GM21381 (cell line): Measurements from ENCODE around the gene SERTAD1.
"Not testable (repeated sequence)": the region's sequence is repeated elsewhere in the genome, so short reads cannot be mapped to it uniquely, and the experiment has no call there.

Source experiments
- ATAC-seq: cut with Tn5 transposase; IDR thresholded peaks from one replicate; pipeline ENCODE4 v1.9.1; 2021; ENCODE audit warnings: mild to moderate bottlenecking, moderate library complexity; ENCODE audit not compliant: unreplicated experiment

Gene SERTAD1

DNA sequence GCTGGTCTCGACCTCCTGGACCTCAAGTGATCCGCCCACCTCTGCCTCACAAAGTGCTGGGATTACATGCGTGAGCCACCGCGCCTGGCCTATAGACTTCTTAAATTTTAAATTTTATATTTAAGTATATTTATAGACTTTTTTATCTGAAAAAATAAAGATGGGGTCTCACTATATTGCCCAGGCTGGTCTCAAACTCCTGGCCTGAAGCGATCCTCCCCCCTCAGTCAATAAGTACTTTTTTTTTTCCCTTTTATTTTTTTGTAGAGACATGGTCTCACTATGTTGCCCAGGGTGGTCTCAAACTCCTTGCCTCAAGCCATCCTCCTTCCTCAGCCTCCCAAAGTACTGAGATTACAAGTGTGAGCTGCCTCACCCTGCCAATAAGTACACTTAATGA, 1.9 kb downstream of the SERTAD1 start:
- no peak for ATAC-seq

GRCh38 chr19:40422748-40423566, 2.8 kb downstream of the SERTAD1 start:
- ATAC-seq: no peak

DNA sequence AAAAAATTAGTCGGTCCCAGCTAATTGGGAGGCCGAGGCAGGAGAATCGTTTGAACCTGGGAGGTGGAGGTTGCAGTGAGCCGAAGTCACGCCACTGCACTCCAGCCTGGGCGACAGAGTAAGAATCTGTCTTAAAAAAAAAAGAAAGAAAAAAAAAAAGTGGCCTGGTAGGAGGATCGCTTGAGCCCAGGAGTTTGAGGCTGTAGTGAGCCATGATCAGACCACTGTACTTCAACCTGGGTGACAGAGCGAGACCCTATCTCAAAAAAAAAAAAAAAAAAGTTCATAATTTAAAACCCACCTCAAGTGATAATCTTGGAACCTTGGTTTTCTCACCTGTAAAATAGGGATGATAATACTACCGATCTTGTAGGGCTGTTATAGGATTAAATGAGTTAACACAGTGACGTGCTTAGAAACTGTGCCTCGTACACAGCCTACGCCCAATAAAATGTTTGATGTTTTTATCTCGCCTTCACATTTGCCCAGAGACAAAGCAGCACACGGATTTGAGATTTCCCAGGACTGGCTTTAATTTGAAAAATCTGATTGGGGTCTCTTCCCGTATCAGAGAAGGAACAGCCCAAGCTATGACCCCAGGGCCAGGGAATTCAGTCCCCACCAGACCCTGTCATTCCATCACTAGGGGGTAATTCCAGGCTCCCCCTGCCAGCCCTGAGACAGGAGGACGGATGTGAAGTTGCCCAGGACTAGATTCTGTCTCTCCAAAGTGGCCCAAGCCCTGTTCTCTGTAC, 3.6 kb downstream of the SERTAD1 start:
- no peak for ATAC-seq

DNA sequence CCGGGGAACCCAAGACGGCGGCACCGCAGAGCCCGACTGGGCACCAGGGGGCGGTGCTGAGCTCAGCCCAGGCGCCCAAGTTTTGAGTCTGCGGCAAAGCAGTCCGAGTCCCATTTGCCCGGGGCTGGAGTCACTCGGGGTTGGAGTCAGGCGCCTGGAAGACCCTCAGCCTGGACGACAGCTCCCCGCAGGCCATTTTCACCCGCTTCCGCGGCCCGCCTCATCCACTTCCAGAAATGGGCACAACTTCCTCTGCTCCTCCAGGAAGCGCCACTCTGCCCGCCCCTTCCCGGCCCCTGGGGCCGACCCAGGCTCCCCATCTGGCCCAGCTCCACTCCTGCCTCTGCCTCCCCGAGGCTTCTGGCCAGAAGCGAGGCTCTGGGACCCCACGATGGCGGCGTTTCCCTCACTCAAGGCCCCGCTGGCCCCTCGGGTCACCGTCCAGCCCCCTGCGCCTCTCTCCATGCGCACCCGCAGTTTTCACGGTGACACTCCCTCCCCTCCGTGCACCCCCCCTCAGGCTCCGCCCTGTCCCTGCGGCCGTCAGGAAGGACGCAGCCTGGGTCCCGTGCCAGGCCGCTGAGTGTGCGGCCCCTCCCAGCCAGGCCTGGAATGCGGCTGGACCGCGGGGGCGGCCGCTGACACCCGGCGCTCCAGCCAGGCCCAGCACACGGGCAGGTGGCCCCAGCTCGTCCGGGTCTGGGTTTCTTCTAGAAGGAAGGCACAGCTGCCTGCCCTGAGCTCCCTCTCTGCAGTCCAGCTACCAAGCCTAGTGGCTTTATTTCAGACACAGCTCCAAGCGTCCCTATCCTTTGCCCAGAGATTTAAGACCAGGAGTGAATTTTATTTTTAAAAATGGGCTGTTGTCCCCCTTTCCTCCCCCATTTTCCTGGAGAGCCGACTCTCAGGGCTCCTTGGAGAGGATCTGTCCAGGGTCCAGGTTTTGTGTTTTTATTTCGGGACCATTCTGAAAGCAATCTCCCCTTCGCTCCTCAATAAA, 4.7 kb downstream of the SERTAD1 start:
- peak; percentile 32 for ATAC-seq

DNA sequence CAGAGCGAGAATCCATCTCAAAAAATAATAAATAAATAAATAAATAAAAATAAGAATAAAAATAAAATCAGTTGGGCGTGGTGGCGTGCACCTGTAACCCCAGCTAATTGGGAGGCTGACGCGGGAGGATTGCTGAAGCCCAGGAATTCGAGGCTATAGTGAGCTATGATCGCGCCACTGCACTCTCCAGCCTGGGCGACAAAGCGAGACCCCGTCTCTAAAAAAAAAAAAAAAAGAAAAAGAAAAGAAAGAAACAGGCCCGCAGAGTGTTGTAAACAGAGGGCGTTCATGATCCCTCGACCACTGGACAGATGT, 5.4 kb downstream of the SERTAD1 start:
- no peak for ATAC-seq

DNA sequence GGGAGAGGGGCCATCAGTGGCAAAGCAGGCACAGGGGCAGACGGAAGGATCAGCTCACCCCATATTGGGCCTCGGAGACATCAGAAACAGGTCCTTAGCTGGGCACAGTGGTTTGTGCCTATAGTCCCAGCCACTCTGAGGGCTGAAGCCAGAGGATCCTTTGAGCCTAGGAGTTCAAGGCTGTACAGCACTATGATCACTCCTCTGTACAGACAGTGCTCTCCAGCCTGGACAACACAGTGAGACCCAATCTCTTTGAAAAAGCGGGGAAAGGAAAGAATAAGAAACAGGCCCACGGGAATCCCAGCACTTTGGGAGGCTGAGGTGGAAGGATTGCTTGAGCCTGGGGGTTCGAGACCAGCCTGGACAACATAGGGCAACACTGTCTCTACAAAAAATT, 6.0 kb downstream of the SERTAD1 start:
- ATAC-seq: no peak

GRCh38 chr19:40419066-40419612, 6.7 kb downstream of the SERTAD1 start:
- no peak for ATAC-seq

DNA sequence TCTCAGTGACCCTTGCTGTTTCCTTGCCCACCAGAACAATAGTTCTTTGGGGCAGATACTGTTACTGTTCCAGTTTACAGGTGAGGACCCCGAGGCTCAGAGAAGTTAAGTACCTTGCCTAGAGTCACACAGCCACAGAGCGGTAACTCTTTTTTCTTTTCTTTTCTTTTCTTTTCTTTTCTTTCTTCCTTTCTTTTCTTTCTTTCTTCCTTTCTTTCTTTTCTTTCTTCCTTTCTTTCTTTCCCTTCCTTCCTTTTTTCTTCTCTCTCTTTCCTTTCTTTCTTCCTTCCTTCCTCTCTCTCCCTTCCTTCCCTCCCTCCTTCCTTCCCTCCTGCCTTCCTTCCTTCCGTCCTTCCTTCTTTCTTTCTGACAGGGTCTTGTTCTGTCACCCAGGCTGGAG, 7.8 kb downstream of the SERTAD1 start:
- ATAC-seq: no peak

- ATAC-seq: no peak
These were observed 8.2 kb downstream of the SERTAD1 start for GRCh38 chr19:40417643-40417981.

GRCh38 chr19:40416918-40417642, 8.7 kb downstream of the SERTAD1 start:
- no peak for ATAC-seq

- no peak for ATAC-seq
These were observed 10.0 kb downstream of the SERTAD1 start for GRCh38 chr19:40415768-40416167.

GRCh38 chr19:40414542-40415535, 11.0 kb downstream of the SERTAD1 start:
- no peak for ATAC-seq

DNA sequence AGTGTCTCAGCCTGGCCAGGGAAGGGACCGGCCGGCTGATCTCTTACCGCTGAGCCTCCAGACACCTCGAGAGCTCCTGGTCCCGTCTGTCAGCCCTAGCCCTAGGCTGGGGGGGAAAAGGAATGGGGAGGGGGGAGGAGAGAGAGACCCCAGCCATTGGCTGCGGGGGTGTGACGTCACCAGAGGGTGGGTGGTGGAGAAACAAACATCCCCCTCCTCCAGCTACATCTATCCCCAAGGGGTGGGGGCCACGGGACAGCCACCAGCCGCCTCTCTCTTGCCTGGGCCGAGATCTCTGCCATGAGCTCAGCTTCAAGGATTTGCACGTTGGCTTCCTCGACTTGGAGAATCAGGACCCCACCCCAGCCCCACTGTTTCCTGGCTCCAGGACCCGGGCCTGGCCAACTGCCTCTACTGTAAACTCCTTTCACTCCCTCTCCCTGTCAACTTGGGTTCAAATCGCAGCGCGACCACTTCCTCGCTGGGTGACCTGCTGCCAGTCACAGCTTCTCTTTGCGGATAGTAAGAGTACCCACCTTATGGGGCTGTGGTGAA, 12.4 kb downstream of the SERTAD1 start, which contains the start of gene PRX:
TSS of gene PRX (minus strand) at position 88 of the 555 bp plus-strand sequence. CDS start 5,446 bp downstream, outside the sequence.
- ATAC-seq: no peak

DNA sequence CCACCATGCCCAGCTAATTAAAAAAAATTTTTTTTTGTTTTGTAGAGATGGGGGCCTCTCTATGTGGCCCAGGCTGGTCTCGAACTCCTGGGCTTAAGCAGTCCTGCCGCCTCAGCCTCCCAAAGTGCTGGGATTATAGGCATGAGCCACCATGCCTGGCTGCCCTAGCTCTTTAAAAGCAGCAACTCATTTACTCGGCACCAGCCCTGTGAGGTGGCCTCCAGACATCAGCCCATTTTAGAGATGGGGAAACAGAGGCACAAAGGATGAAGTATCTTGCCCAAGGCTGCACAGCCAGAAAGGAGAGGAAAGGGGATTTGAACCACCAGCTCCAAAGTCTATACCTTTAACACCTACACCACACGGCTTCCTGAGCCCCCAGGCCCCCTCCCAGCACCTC, 12.9 kb downstream of the SERTAD1 start:
- no peak for ATAC-seq

DNA sequence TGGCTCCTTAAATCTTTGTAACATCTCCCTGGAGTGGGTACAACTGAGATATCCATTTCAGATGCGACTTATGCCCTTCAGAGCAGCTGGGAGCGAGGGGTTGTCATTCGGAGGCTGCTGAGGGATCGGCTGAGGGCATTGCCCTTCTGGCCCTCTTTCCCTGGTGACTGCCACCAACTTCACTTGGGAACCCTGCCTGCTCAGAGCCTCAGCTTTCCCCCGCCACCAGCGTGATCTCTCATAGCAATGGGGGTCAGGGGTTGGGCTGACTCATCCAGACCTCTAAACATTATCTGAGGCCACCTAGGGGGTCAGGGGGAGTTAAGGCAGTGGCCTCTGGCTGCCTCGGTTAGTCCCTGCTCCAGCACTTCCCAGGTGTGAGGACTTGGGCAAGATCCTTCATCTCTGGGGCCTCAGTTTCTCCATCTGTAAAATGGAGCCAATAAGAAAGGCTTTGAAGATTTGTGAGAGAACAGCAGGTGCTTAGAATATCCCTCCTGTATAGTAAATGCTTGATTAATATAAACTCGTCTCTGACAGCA, 13.8 kb downstream of the SERTAD1 start:
- no peak for ATAC-seq

GRCh38 chr19:40411125-40411842, 14.5 kb downstream of the SERTAD1 start:
- ATAC-seq: no peak

- ATAC-seq: no peak
These were observed 15.8 kb downstream of the SERTAD1 start for GRCh38 chr19:40410030-40410389.

- not testable (repeated sequence) for ATAC-seq
These were observed 17.2 kb downstream of the SERTAD1 start for GRCh38 chr19:40408598-40408925.
